T-helper 1 cell treated with Interleukin-12 subunit alpha and Interleukin-12 subunit beta and Interleukin-4 antibody, amounts not matched to agents 30 μg/mL and 1 μg/mL, for 36 hours (primary cell): ENCODE data around the gene ENDOU.
"Not testable (repeated sequence)": the region's sequence is repeated elsewhere in the genome, so short reads cannot be mapped to it uniquely, and the experiment has no call there.

Source experiments
- H3K27ac Mint-ChIP-seq: one replicate; pipeline ENCODE4 v1.8.0; 2021; ENCODE audit warnings: mild to moderate bottlenecking, mixed read lengths
- H3K27me3 Mint-ChIP-seq: one replicate; pipeline ENCODE4 v1.8.0; 2021; ENCODE audit warnings: low read depth, mixed read lengths
- H3K36me3 Mint-ChIP-seq: one replicate; pipeline ENCODE4 v1.8.0; 2021; ENCODE audit warnings: low read depth, mixed read lengths
- H3K4me1 Mint-ChIP-seq: one replicate; pipeline ENCODE4 v1.8.0; 2021; ENCODE audit warnings: low read depth, mixed read lengths
- H3K4me3 Mint-ChIP-seq: one replicate; pipeline ENCODE4 v1.8.0; 2021; ENCODE audit warnings: mild to moderate bottlenecking, moderate library complexity, mixed read lengths
- H3K9me3 Mint-ChIP-seq: one replicate; pipeline ENCODE4 v1.8.0; 2021; ENCODE audit warnings: mixed read lengths

The ENDOU gene

DNA sequence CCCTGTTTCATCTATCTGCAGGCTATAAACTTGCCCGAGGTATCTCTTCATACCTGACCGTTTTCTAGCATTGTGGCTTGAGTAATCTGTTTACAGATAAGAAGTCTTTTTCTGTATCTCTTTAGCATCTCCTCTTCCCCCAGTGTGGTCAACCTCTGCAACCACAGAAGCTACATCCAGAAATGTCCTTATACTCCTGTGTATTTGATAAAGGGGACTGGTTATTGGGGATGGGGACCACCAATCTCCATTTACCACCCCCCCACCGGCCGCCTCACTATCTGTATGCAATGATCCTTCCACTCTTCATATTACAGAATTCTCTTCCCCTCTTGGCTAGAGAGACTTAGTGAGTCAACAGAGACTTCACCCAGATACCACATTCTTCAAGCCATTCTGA, 16.1 kb downstream of the ENDOU start:
- Mint-ChIP-seq H3K27ac (peak overlapping the region; percentile 71), H3K4me3 (no peak overlapping the region), H3K4me1 (peaks cover 32% of the 10 kb centered on the region), H3K9me3 (no peaks in the 10 kb centered on the region), H3K36me3 (peaks cover 2% of the 10 kb centered on the region), H3K27me3 (no peaks in the 10 kb centered on the region)

DNA sequence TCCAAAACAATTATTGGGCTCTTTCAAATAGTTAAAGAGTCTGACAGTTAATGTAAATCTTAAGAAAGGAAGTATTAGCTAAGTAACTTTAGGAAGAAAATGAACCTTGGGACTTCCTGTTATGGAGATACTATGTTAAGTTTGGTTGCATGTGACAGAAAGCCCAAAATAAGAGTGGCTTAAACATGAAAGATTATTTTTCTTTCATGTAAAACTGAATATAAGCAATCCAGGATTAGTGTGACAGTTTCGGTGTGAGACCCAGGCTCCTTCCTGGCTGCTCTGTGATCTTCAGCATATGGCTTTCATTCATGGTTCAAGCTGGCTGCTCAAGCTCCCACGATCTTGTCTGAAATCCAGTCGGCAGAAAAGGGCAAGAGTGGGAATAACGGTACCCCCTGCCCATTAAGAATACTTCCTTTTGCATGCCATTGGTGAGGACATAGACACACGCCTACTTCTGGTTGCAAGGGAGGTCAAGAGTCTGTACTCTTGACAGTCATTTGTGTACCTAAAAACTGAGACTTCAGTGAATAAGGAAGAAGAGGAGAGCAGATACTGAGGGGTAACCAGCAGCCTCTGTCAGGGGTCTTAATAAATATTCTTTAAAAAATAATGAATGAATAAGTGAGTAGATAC, 17.3 kb downstream of the ENDOU start:
- Mint-ChIP-seq H3K36me3 (peaks cover 6% of the 10 kb centered on the region), H3K4me1 (peaks cover 41% of the 10 kb centered on the region)

DNA sequence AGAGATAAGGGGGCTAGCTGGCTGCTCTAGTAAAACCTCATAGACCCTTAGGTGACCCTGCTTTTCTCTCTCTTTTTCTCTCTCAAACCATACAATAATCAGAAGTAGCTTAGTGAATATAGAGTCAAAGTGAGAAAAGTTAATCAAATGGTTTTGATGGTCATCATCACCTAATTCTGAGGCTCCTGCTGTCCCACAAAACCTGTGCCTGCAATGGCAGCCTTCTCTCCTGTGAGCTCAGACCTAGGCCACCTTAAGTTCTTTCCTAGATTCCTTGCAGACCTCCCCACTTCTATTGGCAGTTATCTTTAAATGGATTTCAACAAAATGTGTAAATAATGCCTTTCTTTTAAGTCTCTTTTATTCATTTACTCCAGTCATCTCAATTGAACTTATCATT, 17.9 kb downstream of the ENDOU start:
- Mint-ChIP-seq H3K36me3 (peaks cover 8% of the 10 kb centered on the region), H3K4me3 (peak overlapping the region; percentile 77), H3K27ac (peak overlapping the region; percentile 75), H3K27me3 (no peaks in the 10 kb centered on the region), H3K9me3 (no peaks in the 10 kb centered on the region), H3K4me1 (peaks cover 41% of the 10 kb centered on the region)

More for the DNA sequence above, 17.3 kb downstream of the ENDOU start:
- peak overlapping the region; percentile 55 for H3K27ac Mint-ChIP-seq
- peak overlapping the region; percentile 77 for H3K4me3 Mint-ChIP-seq
- no peaks in the 10 kb centered on the region for H3K27me3 Mint-ChIP-seq
- no peaks in the 10 kb centered on the region for H3K9me3 Mint-ChIP-seq

DNA sequence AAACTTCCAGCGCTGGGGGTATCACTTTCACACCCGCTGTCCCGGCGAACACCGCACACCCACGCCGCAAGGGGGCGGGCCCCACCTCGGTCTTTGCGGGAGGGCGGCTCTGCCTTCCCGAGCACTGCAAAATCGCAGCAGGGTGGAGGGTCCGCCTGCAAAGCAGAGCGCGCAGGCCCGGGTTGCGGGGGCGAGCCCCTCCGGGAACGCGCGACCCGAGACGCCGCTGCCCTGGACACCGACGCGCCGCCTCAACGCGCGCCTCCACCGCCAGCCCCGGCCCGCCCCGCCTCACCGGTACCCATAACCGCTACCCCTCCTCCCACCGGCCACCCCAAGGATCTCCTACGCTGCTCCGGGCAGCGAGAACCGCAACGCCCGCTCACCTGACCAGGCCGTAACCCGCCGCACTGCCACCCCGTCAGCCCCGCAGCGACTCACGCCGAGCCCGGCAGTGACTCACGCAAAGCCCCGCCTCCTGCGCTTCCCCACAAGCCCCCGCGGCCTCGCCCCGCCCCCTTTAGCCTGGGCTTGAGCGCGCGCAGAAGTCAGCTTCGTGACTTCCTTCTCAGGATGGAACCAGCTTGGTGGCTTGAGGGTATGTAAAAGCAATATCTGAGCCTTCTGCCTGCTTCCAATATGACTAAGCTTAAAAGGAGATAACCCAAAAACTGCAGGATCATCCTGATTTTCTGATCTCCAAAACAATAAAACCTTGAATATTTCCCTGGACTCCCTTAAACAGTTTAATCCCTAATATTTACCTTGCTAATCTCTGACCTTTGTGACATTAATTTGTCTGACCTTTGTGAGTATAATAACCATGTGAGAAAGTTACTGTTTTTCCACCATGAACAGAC, 19.5 kb downstream of the ENDOU start, which contains the start of gene RPAP3:
Gene RPAP3, minus strand, starts transcription at position 465 of the 860 bp plus-strand sequence. CDS start 3,190 bp downstream, outside the sequence.
- Mint-ChIP-seq H3K4me3 (peak within 1 kb of the TSS; percentile 96), H3K36me3 (peaks cover 8% of the 10 kb centered on the region), H3K4me1 (peaks cover 42% of the 10 kb centered on the region), H3K9me3 (no peaks in the 10 kb centered on the region), H3K27me3 (no peaks in the 10 kb centered on the region), H3K27ac (peak within 1 kb of the TSS; percentile 98)

DNA sequence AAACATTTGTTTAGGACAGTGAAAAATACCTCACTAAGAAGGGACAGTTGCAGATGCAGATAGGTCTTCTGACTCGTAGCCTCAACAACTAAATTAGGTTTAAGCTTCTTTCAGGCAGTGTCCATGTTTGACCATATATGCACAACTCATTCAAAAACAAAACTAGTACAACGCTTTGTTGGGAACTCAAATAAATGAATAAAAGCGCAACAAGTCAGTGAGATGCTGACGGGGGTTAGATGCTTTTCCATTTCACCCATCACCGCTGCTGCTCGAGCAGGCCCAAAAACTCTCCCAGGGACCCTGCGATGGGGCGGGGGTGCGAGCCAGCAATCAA, 20.1 kb downstream of the ENDOU start:
- peak overlapping the region; percentile 89 for H3K4me3 Mint-ChIP-seq
- no peaks in the 10 kb centered on the region for H3K9me3 Mint-ChIP-seq
- peaks cover 46% of the 10 kb centered on the region for H3K4me1 Mint-ChIP-seq
- no peaks in the 10 kb centered on the region for H3K27me3 Mint-ChIP-seq
- peak overlapping the region; percentile 80 for H3K27ac Mint-ChIP-seq
- peaks cover 13% of the 10 kb centered on the region for H3K36me3 Mint-ChIP-seq

DNA sequence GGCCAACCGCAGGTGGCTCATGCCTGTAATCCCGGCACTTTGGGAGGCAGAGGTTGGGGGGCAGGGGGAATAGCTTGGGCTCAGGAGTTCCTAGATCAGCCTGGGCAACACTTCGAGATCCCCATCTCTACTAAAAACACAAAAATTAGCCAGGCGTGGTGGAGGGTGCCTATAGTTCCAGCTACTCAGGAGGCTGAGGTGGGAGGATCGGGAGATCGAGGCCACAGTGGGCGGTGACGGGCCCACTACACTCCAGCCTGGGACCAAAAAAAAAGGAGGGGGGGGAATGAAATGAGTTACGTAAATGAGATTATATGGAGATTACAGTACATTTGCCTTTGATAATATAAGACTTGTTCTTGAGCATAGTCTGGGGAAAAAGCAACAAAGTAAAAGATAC, 20.6 kb downstream of the ENDOU start:
- Mint-ChIP-seq H3K4me3 (peak overlapping the region; percentile 89), H3K36me3 (peaks cover 16% of the 10 kb centered on the region), H3K4me1 (peaks cover 48% of the 10 kb centered on the region), H3K27me3 (no peaks in the 10 kb centered on the region), H3K27ac (peak overlapping the region; percentile 80), H3K9me3 (no peaks in the 10 kb centered on the region)

DNA sequence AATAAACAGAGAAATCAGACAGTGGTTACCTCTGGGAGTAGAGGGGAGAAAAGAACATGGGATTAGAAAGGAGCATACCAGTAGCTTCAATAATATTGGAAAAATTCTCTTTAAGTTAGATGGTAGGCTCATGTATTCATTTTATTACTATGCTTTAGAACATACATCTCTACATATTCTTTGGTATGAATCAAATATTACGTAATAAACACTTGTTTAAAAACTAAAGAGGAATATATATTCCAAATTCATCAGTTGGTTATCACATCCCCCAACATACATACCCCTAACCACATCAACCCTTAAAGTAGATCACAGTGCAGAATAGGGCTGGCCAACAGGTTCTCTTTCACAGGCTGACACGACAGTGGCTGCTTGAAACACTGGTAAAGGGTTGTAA, 25.0 kb downstream of the ENDOU start:
- no peak overlapping the region for H3K27ac Mint-ChIP-seq
- H3K4me1 Mint-ChIP-seq: peaks cover 21% of the 10 kb centered on the region
- H3K27me3 Mint-ChIP-seq: no peaks in the 10 kb centered on the region
- H3K36me3 Mint-ChIP-seq: peaks cover 34% of the 10 kb centered on the region
- no peak overlapping the region for H3K4me3 Mint-ChIP-seq
- H3K9me3 Mint-ChIP-seq: no peaks in the 10 kb centered on the region

DNA sequence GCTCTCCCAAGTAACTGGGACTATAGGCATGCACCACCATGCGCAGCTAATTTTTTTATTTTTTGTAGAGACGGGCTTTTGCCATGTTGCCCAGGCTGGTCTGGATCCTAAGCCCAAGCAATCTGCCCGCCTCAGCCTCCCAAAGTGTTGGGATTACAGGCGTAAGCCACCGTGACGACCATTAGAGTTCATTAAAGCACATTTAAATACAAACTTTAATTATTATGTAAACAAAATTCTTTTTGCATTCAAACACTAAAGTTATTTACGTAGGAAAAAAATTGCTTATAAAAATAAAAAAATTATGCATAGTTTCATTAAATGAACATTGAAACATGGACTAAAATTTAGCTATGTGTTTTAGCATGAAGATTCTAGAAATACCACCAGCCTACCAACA, 26.7 kb downstream of the ENDOU start:
- Mint-ChIP-seq H3K27ac (no peak overlapping the region), H3K4me1 (peaks cover 12% of the 10 kb centered on the region), H3K4me3 (no peak overlapping the region), H3K36me3 (peaks cover 40% of the 10 kb centered on the region), H3K27me3 (no peaks in the 10 kb centered on the region), H3K9me3 (no peaks in the 10 kb centered on the region)

DNA sequence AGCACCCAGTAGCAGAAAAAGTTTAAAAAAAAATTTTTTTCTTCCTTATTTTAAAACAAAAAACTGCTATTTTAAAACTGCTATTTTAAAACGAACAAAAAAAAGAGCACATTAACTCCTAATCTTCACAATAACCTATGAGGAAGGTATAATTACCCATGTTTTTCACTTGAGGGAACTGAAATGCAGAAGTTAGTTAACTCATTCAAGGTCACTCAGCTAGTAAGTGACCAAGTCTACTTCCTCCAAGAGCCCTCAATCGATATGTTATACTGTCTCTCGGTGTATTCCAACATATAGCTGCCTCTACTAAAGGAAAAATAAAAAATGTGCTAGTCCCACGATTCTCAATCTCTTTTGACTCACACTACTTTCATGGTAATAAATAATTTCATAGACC, 27.2 kb downstream of the ENDOU start:
- Mint-ChIP-seq H3K36me3 (peaks cover 43% of the 10 kb centered on the region), H3K4me3 (no peak overlapping the region), H3K27me3 (no peaks in the 10 kb centered on the region), H3K4me1 (peaks cover 7% of the 10 kb centered on the region), H3K9me3 (no peaks in the 10 kb centered on the region), H3K27ac (no peak overlapping the region)

DNA sequence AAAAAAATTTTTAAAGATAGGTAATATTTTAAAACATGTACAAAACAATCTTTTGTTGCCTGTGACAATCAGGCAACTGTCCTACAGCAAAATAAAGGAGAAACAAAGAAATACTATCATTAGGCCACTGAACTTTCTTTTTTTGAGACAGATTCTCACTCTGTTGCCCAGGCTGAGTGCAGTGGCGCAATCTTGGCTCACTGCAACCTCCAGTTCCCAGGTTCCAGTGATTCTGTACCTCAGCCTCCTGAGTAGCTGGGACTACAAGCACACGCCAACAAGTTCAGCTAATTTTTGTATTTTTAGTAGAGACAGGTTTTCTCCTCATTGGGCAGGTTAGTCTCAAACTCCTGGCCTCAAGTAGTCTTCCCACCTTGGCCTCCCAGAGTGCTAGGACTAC, 36.1 kb downstream of the ENDOU start:
- Mint-ChIP-seq H3K4me3 (no peak overlapping the region), H3K27me3 (no peaks in the 10 kb centered on the region), H3K36me3 (peaks cover 29% of the 10 kb centered on the region), H3K9me3 (no peaks in the 10 kb centered on the region), H3K4me1 (no peaks in the 10 kb centered on the region), H3K27ac (no peak overlapping the region)

DNA sequence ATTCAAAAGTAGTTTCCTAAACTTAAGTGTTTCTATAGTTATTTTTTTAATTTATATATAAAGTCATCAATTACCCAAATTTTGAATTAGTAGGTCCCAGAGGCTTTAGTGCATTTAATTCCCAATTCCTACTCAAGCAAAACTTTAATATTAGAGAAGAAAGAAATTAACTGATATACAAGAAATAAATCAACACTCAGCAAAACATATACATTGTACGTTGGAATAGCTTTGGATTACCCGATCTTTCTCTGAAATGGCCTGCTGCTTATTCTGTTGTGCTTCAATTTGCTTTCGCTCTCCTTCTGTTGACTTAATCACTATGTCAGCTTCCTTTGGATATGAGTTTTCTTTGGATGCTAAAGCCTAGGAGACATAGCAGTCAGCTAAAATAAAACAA, 37.7 kb downstream of the ENDOU start:
- H3K36me3 Mint-ChIP-seq: peaks cover 24% of the 10 kb centered on the region
- H3K9me3 Mint-ChIP-seq: no peaks in the 10 kb centered on the region
- H3K4me1 Mint-ChIP-seq: peaks cover 4% of the 10 kb centered on the region
- H3K27me3 Mint-ChIP-seq: no peaks in the 10 kb centered on the region
- H3K4me3 Mint-ChIP-seq: no peak overlapping the region
- no peak overlapping the region for H3K27ac Mint-ChIP-seq

DNA sequence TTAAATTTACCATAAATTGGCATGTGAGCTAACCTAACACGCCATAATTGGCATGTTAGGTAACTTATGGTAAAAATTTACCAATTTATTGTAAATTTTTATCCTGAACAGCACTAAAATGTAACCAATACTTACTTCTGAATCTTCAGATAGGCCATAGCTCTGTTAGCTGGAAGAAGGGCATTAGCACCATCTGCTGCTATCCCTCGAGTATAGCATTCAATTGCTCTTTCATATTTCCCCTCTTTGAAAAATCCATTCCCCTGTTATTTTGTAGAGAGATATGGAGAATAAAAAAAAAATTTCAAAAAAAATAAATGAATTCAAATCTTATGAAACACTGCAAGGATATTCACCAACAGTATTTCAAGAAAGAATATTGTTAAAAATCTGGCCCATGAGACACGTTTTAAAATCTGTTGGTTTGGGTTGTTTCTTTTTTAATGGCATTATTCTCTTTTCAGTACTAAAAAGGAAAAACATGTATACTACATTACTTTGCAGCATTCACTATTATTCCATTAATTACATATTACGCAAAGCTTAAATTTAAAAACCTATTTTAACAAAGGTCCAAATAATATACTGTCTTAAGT, 38.5 kb downstream of the ENDOU start:
- H3K27ac Mint-ChIP-seq: no peak overlapping the region
- H3K36me3 Mint-ChIP-seq: peaks cover 22% of the 10 kb centered on the region
- no peaks in the 10 kb centered on the region for H3K27me3 Mint-ChIP-seq
- H3K4me3 Mint-ChIP-seq: no peak overlapping the region
- H3K9me3 Mint-ChIP-seq: no peaks in the 10 kb centered on the region
- peaks cover 4% of the 10 kb centered on the region for H3K4me1 Mint-ChIP-seq

DNA sequence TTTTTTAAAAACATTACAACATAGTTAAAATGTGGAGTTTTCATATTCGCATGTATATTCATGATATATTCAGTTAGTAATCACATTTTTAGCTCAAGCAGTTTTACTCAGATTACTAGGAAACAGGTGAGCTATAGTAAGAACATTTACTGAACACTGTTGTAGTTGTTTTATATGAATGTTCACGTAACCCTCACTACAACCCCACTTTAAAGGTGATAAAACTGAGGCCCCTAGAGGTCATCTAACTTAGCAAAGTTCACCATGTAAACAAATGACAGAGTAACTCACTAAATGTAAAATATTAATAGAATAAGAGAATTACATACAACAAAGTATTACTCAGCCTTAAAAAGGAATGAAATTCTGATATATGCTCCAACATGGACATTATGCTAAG, 45.5 kb downstream of the ENDOU start:
- H3K4me1 Mint-ChIP-seq: peaks cover 10% of the 10 kb centered on the region
- no peak overlapping the region for H3K27ac Mint-ChIP-seq
- H3K36me3 Mint-ChIP-seq: peaks cover 51% of the 10 kb centered on the region
- no peaks in the 10 kb centered on the region for H3K9me3 Mint-ChIP-seq
- H3K27me3 Mint-ChIP-seq: no peaks in the 10 kb centered on the region
- no peak overlapping the region for H3K4me3 Mint-ChIP-seq

DNA sequence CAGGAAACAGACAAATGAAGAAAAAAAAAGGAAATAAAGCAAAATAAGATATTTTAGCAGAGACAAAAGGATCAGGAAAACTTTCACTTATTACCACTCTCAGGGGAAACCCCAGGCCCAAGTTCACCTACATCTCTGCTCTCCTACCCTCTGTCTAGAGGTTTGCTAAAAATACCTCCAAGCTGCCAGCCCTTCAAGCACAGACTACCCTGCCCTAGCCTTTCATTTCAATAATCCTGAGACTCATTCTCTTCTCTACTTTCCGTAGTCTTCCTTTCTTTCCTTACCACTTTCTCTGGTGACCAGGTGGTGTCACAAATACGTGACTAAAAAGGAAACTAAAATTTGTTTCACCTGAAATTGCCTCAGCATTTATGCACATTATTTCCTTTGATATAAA, 53.2 kb downstream of the ENDOU start:
- Mint-ChIP-seq H3K4me3 (no peak overlapping the region), H3K9me3 (no peaks in the 10 kb centered on the region), H3K36me3 (peaks cover 46% of the 10 kb centered on the region), H3K4me1 (peaks cover 14% of the 10 kb centered on the region), H3K27ac (no peak overlapping the region), H3K27me3 (no peaks in the 10 kb centered on the region)

DNA sequence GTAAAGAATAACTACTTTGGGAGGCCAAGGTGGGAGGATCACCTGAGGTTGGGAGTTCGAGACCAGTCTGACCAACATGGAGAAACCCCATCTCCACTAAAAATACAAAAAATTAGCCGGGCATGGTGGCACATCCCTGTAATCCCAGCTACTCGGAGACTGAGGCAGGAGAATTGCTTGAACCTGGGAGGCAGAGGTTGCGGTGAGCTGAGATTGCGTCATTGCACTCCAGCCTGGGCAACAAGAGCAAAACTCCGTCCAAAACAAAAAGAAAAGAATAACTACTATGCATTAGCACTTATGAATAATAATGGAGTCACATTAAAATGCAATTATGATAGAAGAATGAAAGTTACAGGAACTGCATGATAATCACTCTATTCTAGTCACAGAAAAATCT, 57.4 kb downstream of the ENDOU start:
- H3K36me3 Mint-ChIP-seq: peaks cover 36% of the 10 kb centered on the region
- not testable (repeated sequence) for H3K4me1 Mint-ChIP-seq, H3K27ac Mint-ChIP-seq, H3K27me3 Mint-ChIP-seq, H3K9me3 Mint-ChIP-seq, H3K4me3 Mint-ChIP-seq
